EL (cell line): Measurements from ENCODE around the gene SLIT3.
A peak's percentile ranks its signal among the peaks of the same experiment; 100 is the strongest.

Experiments
- DNase-seq: peaks from one replicate; pipeline ENCODE4 v3.0.0-alpha.2; 2016

The SLIT3 gene

DNA sequence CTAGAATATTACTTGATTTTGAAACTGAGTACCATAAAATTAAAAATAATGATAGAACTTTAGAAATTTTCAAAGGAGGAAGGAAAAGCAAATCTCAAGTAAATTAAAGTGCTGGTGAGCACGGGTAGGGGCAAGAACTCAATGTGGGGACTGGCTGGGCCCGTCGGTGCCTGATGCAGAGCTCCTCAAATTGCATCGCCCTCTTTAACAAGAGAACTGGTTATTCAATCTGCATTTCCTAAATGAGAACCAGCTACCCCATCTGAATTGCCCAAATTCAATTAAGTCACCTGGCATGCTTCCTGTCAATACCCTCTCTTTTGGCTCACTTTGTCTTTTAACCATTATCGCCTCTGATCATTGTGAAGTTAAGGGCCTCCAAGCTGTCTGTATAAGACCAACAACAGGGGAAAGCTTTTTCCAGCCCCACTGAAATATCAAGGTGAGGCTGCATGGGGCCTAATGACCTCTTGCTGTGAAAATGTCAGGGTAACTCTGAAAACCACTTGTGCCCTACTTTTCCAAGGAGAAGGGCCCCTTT, 316.7 kb downstream of the SLIT3 start:
- DNase-seq, result no peak

DNA sequence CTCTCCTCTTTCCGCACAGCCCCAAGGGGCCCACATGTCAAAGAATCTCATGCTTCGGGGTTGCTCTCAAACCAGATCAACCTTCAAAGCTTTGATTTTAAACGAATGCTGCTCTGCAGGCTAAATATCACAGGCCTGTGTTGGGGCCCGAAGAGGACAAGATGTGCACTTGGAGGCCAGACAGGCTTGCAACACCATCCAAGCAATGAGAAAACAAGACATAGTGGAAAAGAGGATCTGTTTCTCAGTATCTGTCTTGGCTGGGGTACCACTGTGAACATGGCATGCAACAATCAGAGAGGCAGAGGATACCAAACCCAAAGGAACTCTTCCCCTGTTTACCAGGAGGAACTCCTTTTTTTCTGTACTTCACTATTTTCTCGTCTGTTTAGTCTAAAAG, 321.8 kb downstream of the SLIT3 start:
- no peak for DNase-seq

DNA sequence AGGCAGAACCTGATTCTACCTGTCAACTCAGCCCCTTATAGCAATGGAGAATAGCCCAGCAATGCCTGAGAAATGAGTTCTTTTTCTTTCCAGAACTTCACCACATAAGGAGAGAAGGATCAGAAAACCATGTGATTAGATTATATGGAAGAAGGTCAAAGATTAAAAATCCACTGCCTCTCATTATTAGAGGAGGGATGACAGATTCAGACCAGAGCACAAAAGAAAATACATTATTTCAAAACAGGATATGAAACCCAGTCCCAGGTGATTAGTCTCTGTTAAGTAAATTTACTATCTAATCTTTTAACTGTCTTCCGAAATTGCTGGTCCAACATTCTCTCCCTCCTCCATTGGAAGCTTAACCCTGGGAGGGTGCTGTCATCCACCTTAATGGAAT, 322.4 kb downstream of the SLIT3 start:
- no peak for DNase-seq

DNA sequence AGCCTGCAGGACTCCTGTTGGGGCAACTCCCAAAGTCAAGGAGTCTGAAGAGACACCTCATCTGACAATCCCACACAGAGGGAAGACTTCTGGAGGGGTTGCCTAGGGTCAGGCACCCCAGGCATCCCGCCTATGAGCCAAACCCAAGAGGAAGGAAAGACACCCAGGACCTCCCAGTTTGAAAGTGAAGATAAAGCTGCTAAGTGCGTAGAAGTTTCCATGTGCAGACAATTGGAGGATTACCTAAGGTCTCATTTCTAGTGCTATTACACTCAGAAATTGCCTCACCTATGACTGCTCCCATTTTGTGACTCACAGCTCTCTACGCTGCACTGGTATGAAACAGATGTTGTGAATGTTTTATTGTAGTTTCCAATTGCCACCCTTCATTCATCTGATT, 322.9 kb downstream of the SLIT3 start:
- peak; percentile 9 for DNase-seq

GRCh38 chr5:168976311-168976970, 324.5 kb downstream of the SLIT3 start:
- DNase-seq, result no peak

DNA sequence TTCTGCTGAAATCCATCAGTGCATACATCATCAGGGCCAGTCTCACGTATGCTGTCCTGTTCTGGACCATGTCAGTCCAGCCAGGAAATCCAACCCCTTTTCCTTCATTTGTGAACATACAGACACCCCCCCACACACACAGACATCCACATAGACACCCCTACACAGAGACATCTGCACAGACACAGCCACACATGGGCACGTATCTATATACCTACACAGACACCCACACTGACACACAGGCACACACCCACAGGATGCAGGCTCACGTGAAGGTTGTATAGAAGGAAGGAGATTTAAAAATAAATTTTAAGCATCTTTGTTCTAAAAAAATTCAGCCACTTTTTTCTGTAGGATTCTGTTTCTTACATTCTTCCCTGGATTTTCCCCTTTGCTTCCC, 325.6 kb downstream of the SLIT3 start:
- no peak for DNase-seq

GRCh38 chr5:168974082-168974481, 326.9 kb downstream of the SLIT3 start:
- no peak for DNase-seq

- DNase-seq, result no peak
Observed at GRCh38 chr5:168972731-168973130, 328.2 kb downstream of the SLIT3 start.

DNA sequence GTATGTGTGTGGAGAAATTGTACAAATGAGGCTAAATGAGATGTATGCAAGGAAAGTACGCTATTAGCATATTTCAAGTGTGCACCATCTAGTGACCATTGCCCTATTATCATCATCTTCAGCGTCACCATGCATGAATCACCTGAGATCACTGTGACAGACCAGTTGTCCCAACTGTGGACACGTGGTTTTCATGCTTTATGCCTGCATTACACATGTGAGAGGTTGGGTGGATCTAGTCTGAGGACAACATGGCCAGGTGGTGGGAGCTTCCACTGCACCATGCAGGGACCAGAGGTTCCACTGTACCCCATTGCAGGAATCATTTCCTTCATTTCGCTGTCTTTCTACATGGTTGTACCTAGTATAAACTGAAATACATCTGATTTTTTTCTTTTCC, 329.8 kb downstream of the SLIT3 start:
- DNase-seq, result no peak

GRCh38 chr5:168969326-168969886, 331.5 kb downstream of the SLIT3 start:
- no peak for DNase-seq

- no peak for DNase-seq
Observed at GRCh38 chr5:168967882-168968620, 332.9 kb downstream of the SLIT3 start.

- no peak for DNase-seq
Observed at GRCh38 chr5:168965638-168966037, 335.3 kb downstream of the SLIT3 start.

GRCh38 chr5:168964182-168964581, 336.8 kb downstream of the SLIT3 start:
- no peak for DNase-seq

GRCh38 chr5:168962306-168962705, 338.6 kb downstream of the SLIT3 start:
- DNase-seq, result no peak

DNA sequence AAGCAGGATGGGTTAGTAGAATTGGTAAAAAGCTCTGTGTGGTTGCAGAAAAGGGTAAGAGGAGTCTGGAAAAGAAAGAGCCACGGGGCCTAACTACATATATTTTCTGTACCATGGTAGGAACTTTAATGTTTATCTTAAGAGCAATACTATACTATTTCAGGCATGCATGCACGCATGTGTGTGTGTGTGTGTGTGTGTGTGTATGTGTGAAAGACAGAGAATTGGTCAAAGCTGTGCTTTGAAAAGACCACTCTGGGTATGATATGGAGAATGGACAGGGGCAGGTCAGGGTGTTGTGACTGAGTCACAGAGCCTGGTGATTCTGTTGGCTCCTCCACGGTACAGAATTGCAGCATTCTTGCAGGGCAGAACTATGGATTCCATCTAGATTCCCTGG, 339.3 kb downstream of the SLIT3 start:
- no peak for DNase-seq

DNA sequence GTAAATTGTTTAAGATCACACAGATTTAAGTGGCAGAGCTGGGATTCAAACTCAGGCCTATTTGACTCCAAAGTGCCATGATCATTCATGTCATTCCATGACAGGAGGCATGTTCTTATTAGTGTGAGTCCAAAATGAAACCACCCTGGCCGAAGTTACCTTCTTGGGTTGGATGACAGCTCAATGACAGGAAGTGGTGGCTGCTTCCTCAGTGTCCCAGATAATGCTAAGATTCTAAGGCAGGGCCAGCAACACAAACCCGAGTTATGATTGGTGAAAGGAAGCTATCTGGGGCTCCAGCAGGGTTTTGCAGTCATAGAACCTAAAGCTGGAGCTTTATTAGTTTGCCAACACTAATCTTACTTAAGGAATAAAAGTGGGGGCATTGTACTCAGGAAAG, 340.4 kb downstream of the SLIT3 start:
- no peak for DNase-seq

DNA sequence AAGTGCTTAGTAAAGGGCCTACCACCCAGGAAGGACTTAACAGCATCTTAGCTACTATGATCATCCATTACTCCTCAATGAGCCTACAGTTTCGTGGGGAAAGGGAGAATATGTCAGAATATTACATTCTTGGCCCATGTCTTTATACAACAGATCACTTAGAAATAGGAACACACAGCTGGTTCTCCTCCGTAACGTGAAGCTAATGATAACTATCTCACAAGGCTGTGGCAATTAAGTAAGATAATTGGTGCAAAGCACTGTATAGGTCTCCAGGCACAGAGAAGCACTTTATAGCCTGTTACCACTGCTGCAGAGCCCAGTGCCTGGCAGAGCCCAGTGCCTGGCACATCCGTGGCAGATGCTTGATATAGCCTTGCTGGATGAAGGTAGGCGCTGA, 347.6 kb downstream of the SLIT3 start:
- DNase-seq, result no peak

DNA sequence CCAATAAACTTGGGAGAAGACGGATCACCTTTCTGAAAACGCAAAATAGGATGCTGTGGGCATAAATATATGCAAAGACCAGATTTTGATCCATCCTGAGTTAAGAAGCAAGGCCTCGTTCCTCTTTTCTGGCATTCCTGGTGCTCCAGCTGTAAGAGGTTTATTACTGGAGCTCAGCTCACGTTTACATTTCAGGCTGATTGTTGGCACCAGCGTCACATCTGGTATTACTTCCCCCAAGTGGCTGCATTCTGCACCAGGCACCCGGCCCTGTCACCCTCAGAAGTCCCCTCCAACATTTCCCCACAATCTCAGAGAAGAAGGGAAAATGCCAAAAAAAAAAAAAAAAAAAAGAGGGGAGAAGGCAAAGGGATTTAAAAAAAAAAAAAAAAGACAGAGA, 348.7 kb downstream of the SLIT3 start:
- DNase-seq, result no peak

DNA sequence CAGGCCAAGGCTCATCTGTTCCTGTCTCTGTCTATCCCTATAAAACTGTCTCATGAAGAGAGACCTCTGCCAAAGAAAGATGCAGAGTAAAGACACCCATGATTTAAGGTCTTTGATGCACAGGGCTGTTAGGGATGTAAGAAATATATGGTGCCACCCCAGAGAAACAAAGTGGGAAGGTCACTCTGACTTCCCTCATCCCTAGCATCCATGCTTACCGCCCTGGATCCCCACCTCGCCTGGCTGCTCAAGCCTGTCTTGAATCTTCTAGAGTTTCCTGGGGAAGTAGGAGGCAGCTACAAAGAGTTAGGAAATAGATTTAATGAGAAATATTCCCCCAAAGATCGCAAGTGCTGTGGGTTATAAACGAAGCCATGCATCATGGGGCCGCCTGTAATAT, 349.2 kb downstream of the SLIT3 start:
- no peak for DNase-seq

- no peak for DNase-seq
Observed at GRCh38 chr5:168951356-168951755, 349.6 kb downstream of the SLIT3 start.

DNA sequence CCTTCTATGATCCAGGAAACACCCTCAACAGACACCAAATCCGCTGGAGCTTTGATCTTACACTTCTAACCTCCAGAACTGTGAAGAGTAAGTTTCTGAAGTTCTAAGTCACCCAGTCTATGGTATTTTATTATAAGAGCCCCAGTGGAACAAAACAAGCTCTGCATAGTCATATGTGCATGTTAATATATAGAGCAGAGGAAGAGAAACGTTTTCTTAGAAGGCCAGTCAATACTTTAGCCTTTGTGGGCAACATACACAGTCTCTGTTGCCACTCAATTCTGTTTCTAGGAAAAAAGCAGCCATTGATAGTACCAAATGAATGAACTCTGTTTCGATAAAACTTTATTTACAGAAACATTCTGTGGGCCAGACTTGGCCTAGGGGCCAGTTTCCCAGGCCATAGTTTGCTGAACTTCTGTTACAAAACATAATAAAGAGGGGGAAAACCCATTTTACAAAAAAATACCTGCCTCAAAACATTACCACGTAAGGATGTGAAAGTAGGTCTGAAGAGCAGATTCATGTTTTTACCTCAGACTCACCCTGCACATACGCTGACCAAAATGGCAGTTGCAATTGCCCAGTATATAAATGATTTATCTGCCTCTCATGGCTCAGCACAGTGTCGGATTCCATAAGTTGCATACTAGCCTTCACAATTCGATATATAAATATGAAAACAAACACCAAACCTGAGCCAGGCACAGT, 350.5 kb downstream of the SLIT3 start:
- DNase-seq, result no peak

- no peak for DNase-seq
Observed at GRCh38 chr5:168948746-168949145, 352.2 kb downstream of the SLIT3 start.

GRCh38 chr5:168947212-168947868, 353.6 kb downstream of the SLIT3 start:
- DNase-seq, result peak; percentile 45
